HL-60 (cell line): ENCODE results near the gene TRAF3IP1.

ENCODE experiments used
- DNase-seq, 2 experiments: peaks; one replicate each; pipeline ENCODE4 v3.0.0-alpha.2; 2010 to 2020; ENCODE audit warnings: low read depth in 1 of 2, low spot score in 1 of 2
- H3K27ac ChIP-seq: fragments of 250-450 bp; sonication (Bioruptor Pico); replicated peaks from 2 replicates; pipeline ENCODE4 v1.5.1; 2020; ENCODE audit warnings: mild to moderate bottlenecking, moderate library complexity
- H3K27me3 ChIP-seq: fragments of 250-450 bp; sonication (Bioruptor Pico); 2 replicates; pipeline ENCODE4 v1.5.1; 2021; ENCODE audit warnings: mild to moderate bottlenecking, moderate library complexity; ENCODE audit not compliant: insufficient read depth, poor library complexity, severe bottlenecking
- H3K4me3 ChIP-seq: replicated peaks from 2 replicates; pipeline ENCODE4 v1.5.1; 2011; ENCODE audit warnings: mild to moderate bottlenecking, control low read depth, low read length; ENCODE audit not compliant: insufficient read depth
- CTCF ChIP-seq: IDR thresholded peaks from one replicate; pipeline ENCODE4 v1.5.1; 2011; ENCODE audit warnings: low read length, control low read depth, inconsistent platforms; ENCODE audit not compliant: insufficient read depth
- GABPA ChIP-seq: IDR thresholded peaks from 2 replicates; pipeline ENCODE4 v1.6.1; 2012; ENCODE audit warnings: low read depth
- POLR2AphosphoS5 ChIP-seq: IDR thresholded peaks from 2 replicates; pipeline ENCODE4 v1.6.1; 2012; ENCODE audit warnings: low read depth
- REST ChIP-seq: IDR thresholded peaks from 2 replicates; pipeline ENCODE4 v1.6.1; 2012; ENCODE audit warnings: low read depth; ENCODE audit not compliant: insufficient replicate concordance
- SPI1 ChIP-seq: IDR thresholded peaks from 2 replicates; pipeline ENCODE4 v1.6.1; 2012; ENCODE audit warnings: low read depth, mild to moderate bottlenecking, borderline replicate concordance

TRAF3IP1 gene

GRCh38 chr2:238281826-238282480 is 38.4 kb upstream of the TRAF3IP1 start:
- H3K27ac ChIP-seq, result no peak overlapping the region
- no peak overlapping the region for H3K4me3 ChIP-seq
- no peaks in the 10 kb centered on the region for H3K27me3 ChIP-seq
- DNase-seq, result no peak
- TF ChIP-seq POLR2AphosphoS5 (no peak), CTCF (no peak), SPI1 (no peak)

DNA sequence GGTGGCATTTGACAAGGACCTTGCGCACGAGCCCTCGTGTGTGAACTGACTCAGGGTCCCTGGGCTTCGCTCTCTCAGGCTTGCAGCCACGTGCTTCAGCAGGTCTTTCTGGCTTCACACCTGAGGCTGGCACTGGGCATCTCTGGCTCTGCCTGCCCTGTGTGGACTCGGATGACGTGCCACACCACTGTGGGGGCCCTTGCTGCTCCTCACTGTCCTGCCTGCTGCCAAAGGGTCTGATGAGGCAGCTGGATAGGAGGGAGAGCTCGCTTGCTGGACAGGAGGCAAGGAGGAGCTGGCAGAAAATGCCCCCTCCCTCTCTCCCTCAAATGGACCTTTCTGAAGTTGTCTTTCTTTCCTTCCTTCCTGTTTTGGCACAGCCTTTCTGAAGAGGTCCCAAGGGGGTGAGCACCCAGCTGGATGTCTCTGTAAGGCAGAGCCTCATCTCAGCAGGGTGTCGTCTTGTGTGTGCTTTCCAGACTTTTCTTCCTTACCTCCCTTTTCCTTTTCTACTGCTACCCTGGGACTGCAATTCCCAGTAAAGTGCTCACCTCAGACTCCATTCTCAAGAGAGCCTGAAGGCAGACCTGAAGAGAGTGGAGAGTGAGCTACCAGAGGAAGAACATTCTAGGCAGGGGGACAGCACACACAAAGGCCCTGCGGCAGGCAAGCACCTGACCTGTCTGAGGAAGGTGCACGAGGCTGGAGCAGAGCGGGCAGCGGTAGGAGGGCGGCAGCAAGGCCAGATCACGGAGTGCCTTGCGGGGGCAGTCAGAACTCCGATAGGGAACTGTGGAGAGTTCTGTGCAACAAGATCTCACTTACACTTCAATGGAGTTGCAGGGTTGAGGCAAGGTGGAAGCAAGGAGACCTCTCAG is 37.2 kb upstream of the TRAF3IP1 start:
- TF ChIP-seq CTCF, result no peak
- no peak for TF ChIP-seq POLR2AphosphoS5
- no peak for TF ChIP-seq GABPA
- no peak for TF ChIP-seq SPI1
- no peak for TF ChIP-seq REST
- no peak for DNase-seq
- no peak overlapping the region for H3K27ac ChIP-seq
- H3K27me3 ChIP-seq, result no peaks in the 10 kb centered on the region
- H3K4me3 ChIP-seq, result no peak overlapping the region

DNA sequence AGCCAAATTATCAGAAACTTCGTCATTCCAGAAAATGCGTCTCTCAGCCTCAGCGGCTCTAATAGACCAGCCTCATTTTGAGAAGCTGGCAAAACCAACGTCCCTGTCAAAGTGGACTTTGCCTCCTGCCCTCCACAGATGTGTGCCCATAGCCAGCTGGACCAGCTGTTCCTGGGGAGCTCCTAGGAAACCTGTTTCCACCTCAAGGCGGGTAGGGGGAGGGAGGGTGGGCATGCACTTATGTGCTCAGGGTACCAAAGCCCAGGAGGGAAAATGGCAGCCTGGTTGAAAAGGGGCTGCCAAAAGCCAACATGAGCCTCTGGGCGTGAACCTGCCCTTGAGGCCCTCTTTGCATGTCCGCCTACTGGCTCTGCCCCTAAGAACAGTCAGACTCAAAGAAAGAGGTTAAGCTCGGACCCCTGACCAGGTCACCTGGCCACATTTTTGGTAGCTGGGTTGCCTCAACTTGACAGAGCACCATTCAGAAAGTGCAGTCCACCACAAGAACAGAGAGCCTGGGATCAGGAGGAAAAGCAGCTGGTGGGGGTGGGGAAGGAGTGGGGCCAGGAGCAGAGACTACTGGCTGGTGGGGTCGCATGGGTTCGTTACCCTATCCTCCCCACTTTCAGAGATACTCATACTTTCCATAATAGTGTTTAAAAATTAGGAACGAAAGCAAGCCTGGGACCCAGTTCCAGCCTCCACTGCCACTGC is 35.4 kb upstream of the TRAF3IP1 start:
- no peak overlapping the region for H3K27ac ChIP-seq
- TF ChIP-seq GABPA (no peak), SPI1 (no peak), CTCF (no peak), POLR2AphosphoS5 (no peak), REST (no peak)
- no peak overlapping the region for H3K4me3 ChIP-seq
- DNase-seq, result no peak
- H3K27me3 ChIP-seq, result no peaks in the 10 kb centered on the region
